Medulla oblongata (tissue), 1 donor: ENCODE data around the gene ATXN1.
"Not testable (repeated sequence)": the region's sequence is repeated elsewhere in the genome, so short reads cannot be mapped to it uniquely, and the experiment has no call there.

Source experiments
- DNase-seq: peaks from one replicate; pipeline ENCODE4 v3.0.0-alpha.2; 2015; ENCODE audit errors: extremely low spot score

Gene ATXN1

DNA sequence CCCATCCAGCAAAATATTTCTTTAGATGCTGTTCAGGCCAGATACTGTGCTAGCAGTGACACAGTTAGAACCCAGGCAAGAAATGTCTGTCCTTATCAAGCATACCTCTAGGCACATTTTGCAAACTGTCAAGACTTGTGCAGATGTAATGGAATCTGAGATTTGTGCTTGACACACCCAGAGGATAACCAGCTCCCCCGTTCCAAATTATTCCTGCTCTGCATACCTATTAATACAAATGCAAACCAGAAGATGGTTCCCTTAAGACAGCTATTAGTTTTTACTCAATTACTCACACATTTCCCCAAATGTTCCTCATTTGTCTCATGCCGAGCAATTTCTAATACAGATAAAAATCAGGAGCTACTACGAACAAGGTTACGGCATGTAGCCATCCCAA is 40.4 kb downstream of the ATXN1 start:
- DNase-seq = no peak

DNA sequence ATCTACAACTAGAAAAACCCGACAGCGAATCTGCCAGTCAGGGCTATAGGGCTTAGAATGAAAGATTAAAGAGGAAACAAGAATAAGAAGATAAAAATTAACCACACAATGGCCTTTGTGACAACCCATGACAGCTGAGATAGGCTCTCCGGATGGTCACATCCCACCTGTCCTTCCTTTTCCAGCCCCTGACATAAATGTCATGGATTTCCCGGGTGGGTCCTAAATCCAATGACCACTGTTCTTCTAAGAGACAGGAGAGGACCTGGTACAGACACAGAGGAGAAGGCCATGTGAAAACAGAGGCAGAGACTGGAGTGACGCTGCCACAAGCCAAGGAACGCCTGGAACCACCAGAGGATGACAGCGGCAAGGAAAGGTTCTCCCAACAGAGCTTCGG is 41.8 kb downstream of the ATXN1 start:
- DNase-seq = no peak

DNA sequence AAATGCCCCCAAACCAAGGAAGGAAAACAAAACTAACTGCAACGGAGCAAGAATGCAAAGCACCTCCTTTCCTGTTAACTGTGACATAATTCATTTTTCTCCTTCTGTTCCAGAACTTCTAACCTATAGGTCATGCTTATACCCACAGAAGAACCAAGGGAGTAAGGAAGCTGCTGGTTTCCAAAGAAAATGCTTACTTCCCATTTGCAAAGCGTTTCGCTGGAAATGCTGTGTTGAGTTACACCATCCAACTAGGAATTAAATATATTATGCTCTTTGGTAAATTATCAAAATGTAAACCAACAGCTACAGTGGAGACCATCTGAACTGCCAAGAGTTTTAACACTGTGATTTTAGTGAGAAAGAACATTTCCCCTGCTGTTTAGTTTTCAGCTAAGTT is 42.9 kb downstream of the ATXN1 start:
- no peak for DNase-seq

DNA sequence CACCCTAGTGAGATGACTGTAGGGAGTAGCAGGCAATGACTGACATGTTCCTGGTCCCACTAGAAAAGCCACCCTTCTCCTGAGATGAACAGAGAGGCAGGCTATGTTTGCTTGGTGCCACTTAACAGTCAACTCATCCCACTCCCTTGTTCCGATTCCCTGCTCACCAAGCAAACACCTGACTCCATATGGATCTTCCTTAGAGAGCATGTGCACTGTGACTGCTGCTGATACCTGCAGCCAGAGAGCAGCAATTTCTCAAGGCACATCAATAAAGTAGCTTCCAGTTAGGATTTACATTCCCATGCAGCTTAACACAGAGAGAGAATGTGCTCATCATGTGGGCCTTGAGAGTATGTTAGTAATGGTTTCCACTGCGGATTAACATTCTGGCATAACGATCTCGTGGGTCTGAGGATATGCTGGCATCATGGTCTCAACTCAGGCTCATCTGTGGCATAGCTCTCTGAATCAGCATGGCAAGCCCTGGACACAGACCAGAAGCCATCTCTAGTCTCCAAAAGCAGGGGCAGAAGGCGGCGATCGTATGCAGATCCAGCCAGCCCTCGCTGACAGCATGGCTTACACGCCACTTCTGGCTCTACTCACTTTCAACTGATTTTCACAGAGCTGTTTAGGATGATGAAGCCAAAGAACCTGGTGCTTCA is 43.9 kb downstream of the ATXN1 start:
- DNase-seq = no peak

DNA sequence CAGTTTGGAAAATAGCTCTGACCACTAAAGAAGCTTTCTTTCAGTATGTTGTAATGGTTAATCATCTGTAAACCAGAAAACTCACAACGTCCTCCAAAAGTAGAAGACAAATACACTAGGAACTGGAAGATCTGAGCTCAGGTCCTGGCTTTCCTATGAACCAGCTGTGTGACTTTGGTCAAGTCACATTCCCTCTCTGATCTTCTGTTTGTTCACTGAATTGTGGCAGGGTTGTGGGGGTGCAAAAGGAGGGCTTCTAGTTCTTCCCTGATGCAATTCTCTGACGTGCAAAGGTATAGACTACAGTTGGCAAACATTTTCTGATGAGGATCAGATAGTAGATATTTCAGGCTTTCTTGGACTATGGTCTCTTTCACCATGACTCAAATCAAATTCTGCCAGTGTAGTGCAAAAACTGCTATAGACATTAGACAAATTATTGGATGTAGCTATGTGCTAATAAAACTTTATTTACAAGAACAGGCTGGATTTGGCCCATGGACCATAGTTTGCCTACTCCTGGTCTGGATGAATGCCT is 44.9 kb downstream of the ATXN1 start:
- DNase-seq = no peak

DNA sequence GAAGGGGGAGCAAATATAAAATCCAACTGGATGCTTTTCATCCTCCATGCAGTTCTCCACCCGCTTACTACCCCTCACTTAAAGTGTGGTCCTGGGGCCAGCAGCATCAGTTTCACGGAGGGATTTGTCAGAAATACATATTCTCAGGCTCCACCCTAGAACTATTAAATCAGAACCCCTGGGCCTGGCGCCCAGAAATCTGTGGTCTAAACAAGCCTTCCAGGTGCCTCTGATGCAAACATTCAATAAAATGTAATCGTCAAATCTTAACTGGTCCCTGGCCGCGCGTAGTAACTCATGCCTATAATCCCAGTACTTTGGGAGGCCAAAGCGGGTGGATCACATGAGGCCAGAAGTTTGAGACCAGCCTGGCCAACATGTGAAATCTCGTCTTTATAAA is 47.7 kb downstream of the ATXN1 start:
- DNase-seq = no peak

DNA sequence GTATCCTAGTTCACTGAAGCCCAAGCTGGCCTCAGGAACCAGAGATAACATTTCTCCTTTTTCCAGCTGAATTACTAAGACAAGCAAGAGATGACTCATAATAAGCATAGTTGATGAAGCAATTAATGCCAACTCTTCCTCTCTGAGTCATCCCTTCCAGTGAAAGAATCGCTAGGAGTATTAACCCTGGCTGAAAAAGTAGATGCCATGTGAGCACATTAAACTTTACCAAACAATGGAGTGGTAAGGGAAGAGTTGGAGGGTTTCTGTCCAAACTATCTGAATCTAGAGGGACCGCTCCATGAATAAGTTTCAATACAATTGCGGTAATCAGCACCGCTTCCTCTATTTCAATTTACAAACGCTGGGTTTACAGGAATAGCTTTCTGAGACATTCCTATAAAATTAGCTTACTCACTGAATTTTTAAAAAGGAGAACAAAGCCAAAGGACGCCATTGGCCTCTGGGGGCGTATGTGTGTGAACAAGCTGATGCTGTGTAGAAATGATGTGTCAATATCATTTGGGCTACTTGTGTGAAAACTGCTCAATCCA is 48.3 kb downstream of the ATXN1 start:
- DNase-seq = peak; percentile 82

DNA sequence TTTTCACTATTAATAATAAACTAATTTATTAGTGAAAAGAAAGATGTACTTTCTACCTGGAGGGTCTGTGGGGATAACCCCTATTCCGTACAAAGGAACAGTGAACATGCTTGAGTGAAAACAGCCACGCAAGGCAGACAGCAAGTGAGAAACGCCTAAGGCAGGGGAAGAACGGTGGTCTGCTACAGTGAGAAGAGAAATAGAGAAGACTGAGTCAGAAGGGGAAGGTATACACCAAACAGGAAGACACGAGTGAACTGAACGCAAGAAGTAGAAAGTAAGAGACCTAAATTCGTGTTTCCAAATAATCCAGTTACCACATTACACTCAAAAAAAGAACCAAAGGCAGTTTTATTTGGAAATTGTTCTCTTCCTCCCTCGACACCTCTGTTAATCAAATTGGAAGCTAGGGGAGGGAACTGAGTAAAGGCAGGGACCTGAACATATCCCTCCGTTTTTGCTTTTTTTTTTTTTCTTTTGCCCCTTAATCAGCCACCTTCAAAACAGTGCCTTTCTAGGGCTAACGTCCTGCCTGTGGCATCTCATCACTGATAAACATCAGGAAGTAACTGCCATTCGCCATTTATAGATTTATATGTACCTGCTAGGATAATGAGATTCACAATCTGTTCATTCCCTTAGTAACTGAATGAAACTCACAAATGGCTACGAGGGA is 48.9 kb downstream of the ATXN1 start:
- peak; percentile 42 for DNase-seq

DNA sequence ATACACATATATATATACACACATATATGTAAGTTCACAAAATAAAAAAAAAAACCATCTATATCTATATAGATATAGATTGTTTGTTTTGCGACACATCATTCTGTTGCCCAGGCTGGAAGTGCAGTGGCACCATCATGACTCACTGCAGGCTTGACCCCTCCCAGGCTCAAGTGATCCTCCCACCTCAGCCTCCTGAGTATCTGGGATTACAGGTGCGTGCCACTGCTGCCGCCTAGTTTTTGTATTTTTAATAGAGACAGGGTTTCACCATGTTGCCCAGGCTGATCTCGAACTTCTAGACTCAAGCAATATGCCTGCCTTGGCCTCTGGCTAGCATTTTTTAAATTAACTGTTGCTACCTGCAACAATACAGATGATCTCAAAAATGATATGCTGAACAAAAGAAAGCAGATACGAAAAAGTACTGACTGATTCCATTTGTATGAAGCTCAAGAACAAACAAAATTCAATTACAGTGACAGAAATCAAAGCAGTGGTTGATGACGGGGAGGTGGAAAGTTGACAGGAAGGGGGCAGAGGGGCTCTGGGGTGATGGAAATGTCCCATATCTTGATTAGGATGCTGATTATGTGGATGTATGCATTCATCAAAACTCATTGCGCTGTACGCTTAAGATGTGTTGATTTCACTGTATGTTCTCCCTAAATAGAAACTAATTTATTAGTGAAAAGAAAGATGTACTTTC is 49.6 kb downstream of the ATXN1 start:
- no peak for DNase-seq

DNA sequence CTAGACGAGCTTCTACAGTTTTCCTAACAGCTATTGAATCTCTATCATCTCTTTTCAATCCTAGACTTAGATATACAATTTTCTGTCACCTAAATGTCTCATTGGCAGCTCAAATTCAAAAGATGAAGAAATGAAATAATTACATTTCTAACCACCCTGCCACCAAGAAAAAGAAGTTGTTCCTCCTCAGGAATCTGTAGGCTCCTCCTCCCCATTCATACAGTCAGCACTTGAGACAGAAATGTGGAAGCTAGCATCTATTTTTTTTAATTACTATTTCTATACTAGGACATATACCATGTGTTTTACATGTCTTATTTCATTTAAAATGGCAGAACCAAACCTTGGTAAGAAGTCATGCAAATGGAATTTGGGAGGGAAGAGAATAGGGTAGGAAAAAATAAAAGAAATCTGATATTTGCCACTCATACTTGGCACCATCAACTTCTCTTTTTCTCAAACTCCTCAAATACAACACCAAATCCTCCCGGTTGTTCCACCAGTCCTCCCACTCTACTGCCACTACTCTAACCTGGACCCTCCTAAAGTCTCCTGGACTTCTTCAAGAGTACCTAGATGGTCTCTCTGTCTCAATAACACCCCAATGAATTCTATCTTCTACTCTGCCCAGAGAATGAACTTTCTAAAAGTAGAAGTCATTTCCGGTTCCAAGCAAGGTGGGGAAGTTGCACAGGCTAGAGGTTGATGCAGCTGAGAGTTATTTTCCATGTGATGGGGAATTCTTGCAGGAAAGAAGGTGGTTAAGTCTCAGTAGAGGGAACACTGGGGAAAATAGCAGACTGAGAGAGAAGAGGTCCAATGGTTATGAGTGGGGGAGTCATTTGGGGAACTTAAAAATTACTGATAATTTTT is 54.1 kb downstream of the ATXN1 start:
- DNase-seq = no peak

DNA sequence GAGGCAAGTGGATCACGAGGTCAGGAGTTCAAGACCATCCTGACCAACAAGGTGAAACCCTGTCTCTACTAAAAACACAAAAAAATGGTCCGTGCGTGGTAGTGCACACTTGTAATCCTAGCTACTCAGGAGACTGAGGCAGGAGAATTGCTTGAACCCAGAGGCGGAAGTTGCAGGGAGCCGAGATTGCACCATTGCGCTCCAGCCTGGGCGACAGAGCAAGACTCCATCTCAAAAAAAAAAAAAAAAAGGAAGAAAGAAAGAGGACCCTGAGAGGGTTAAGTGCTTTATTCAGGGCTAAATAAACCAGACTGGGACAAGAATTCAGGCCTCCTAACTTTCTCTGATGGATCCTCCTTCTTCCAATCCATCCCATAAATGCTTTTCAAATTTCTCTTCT is 54.8 kb downstream of the ATXN1 start:
- not testable (repeated sequence) for DNase-seq

DNA sequence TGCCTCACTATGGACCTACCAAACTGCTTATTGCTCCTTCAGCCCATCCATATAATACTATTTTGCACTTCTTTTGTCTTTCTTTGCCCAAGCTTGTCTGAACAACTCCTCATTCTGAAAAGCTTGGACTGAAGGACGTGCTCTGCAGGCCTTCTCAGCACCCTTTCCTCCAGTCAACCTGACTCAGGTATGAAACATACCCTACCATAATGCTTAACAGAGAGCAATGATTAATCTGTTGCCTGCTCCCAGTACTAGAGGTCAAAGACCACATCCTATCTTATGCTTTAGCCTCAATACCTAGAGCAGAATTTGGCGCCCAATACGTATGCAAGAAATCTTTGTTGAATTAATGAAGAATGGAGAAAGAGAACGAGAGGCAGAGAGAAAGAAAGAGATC is 55.2 kb downstream of the ATXN1 start:
- DNase-seq = no peak

DNA sequence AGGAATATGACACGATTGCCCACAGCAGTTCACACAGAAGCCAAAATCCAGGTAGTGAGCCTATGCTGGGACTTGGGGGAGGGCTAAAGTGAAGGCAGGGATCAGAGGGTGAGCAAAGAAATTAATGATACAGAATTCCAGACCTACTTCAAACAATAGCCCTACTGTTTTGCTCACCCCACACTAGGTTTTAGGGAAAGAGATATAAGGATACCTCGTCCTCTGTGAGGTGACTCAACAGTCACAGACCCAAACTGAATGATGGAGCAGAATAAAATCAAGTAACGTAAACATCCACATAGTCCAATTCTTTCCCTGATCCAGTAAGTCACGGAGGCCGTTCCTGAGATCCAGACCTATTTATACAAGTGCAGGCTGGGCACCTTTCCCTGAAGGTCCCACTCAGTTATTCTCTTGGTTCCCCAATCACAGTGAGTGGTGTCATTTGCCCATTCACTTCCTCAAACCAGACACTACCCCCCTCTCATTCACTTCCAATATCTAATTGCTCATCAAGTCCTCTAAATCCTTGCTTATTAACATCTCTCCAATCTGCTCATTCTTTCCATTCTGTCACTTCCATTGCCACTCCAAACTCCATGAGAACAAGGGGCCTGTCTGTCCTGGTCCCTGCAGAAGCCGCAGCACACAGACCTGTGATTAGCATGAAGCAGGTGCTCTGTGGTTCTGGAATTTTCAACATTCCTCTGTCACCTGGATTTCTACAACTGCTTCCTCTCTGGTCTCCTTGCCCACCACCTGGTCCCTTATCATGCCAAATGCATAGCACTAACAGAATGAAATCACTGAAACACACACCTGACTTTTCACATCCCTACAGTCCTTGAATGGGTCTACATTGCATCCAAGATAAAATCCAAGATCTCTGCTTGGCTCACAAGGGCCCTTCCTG is 55.9 kb downstream of the ATXN1 start:
- no peak for DNase-seq

DNA sequence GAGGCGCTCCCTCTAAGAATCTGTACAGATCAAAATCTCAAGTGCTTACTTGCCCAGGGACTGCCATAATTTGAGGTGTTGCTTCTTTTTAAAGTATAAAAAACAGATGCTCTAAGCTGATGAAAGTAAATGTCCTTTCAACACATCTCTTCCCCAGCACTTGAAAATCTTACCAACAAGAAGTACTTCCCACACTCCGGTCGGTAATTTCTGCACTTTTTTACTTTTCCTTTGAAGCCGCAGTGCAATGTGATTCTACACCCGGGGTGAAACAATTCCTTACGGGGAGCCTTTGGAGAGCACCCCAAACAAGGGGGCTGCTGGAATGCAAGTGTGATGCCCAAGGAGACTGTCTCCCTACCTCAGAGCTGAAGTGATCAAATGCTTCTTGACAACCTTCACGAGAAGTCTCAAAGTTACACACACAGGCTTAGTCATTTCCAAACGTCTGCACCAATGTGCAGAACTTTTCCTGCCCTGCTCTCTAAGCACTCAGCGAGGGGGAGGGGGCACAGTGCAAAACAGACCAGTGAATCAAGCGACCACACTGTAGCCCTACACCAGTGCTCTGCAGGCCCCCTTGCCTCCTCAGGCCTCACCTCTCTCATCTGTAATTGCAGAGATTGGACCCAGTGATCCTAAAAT is 56.7 kb downstream of the ATXN1 start:
- no peak for DNase-seq

DNA sequence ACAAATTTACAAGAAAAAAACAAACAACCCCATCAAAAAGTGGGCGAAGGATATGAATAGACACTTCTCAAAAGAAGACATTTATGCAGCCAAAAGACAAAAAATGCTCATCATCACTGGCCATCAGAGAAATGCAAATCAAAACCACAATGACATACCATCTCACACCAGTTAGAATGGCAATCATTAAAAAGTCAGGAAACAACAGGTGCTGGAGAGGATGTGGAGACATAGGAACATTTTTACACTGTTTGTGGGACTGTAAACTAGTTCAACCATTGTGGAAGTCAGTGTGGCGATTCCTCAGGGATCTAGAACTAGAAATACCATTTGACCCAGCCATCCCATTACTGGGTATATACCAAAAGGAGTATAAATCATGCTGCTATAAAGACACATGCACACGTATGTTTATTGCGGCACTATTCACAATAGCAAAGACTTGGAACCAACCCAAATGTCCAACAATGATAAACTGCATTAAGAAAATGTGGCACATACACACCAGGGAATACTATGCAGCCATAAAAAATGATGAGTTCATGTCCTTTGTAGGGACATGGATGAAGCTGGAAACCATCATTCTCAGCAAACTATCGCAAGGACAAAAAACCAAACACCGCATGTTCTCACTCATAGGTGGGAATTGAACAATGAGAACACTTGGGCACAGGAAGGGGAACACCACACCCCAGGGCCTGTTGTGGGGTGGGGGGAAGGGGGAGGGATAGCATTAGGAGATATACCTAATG is 58.5 kb downstream of the ATXN1 start:
- DNase-seq = not testable (repeated sequence)

DNA sequence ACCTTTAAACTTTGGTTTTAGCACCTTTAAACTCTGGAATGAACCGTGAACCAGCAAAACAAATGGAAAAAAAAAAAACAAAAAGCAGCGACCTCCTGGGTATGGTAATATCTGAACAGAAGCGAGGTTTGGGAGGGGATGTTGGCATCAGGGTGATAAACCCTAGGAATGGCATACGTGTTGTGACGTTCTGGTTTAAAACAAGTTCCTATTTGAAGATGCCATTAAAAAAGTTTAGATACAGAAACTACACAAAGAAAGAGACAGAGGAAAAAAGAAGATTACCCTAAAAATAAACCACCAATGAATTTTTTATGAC is 60.4 kb downstream of the ATXN1 start:
- no peak for DNase-seq

DNA sequence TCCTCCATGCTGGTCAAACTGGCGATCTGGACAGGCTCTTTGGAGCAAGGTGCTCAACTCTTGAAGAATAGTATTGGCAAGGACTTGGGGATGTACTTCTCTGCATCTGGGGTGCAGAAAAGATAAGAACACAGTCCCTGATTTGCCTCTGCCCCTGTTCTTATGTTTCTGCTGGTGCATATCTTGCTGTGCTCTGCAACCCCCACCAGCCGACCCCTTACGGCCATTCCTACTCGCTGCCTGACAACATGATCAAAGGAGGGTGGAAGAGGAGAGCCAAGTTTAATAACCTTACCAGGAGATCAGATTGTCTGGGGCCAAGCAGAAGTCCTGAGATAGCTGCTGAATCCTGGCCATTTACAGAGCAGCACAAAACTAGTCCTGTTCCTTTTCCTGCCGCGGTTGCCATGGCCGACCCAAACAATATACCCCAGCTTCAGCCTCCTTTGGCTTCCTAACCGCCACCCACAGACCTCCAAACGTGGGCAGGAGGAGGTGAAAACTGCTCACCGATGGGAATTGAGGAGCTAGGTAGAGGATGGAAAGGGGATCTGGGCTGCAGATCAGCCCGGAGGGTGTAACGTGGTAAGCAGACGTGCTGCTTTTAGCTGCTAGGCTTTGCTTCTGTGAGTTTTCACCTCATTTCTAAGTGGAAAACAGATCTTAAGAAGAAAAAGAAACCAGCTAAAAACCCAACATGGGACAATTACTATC is 60.9 kb downstream of the ATXN1 start:
- DNase-seq = peak; percentile 61

DNA sequence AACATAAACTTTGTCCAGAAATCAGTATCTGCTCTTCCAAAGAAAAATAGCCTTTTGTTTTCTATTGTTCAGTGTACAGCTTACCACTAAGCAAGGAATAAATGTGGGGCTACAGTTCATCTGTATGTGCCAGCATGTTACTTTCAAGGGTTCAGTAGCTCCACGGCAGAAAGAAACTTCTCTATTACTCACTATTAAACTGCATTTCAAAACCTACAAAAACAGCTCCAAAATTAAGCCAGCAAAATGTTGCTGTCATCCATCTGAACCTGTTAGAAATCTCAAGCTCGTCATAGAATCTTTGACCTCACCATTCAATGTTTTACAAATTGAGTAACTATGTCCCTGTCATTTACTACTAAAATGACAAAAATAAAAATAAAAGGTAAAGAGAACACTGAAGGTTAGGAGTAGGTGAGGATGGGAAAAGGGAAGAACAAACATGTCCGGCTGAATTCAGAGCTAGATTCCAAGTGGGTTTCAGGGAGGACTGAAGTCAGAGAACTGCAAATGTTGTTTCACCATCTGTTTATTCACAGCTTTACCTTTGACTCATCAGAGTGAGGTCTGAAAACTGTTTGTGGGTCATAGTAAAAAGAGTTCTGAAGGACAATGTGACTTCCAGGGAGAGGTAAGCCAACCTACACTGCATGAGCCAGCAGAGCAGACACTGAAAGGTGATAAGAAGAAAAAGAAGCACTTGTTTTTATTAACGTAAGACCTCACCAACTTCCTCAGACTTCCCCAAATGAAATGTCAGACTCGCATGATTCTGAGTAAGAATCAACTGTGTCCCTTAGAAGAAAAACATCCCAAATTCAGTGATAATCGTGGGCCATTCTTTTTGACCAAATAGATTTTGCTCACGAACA is 62.0 kb downstream of the ATXN1 start:
- DNase-seq = peak; percentile 52
